HG02884 (cell line): ENCODE results near the gene SLC9A9.
A peak's percentile ranks its signal among the peaks of the same experiment; 100 is the strongest.

Experiments
- ATAC-seq: cut with Tn5 transposase; IDR thresholded peaks from one replicate; pipeline ENCODE4 v1.9.1; 2021; ENCODE audit warnings: mild to moderate bottlenecking, moderate library complexity; ENCODE audit not compliant: unreplicated experiment

The SLC9A9 gene

DNA sequence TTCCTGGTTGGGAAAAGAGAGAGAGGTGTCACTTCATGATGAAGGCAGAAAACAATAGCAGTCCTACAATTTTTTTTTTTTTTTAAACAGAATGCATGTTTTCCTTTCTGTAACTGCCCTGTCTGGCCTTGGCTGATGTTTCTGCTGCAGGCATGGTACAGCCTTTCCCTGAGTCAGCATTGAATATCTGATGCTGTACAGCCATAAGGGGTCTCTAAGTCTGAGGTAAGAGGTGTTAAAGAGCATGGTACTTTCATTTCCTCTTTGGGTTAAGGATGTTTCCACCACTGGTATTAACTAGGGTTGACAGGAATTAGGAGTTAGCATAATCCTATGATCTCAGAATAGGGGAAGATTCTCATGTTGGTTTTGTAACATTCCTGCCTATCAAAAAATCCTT lies 581.3 kb downstream of the SLC9A9 start:
- no peak for ATAC-seq

DNA sequence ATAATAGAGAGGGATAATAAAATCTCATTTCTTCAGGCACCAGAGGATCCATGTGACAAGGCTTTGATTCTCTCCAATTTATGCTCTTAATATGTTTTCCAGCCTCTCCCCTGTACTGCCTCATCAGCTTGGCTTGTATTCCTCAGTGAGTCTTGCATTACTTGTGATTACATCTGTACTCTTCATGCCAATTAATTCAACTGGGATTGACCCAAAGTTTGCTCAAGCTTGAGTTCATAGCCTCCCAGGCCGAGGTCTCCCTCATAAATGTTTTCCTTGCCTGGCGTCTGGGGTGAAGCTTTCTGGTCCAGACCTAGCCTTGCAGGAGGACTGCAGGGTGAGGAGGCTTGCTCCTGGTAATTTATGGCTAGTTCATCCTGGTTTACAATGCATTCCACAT lies 581.8 kb downstream of the SLC9A9 start:
- no peak for ATAC-seq

DNA sequence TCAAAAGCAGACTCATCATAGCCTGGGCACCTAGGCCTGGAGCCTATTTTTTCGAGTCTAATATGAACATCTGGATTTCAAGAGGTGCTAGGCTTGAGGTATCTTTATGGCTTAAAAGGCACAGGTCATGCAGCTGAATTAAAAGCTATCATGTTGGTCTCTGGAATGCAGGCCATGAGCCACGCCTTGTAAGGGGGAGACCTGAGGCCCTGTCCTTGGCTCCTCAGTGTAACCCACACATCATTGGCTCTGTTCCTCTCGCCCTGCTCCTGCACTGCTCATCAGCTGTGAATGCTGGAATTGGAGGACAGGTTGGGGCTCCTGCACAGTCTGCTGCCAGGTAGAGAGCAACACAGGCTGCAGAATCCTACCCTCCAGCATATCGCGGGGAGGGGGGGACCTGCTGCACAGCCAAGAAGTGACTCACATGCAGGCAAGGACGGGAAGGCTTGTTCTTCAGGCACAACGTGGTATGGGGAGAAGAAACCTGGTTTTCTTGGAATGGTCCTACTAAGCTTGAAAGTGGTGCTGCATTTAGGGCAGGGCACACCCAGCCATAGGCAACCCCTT lies 582.7 kb downstream of the SLC9A9 start:
- ATAC-seq, result no peak

DNA sequence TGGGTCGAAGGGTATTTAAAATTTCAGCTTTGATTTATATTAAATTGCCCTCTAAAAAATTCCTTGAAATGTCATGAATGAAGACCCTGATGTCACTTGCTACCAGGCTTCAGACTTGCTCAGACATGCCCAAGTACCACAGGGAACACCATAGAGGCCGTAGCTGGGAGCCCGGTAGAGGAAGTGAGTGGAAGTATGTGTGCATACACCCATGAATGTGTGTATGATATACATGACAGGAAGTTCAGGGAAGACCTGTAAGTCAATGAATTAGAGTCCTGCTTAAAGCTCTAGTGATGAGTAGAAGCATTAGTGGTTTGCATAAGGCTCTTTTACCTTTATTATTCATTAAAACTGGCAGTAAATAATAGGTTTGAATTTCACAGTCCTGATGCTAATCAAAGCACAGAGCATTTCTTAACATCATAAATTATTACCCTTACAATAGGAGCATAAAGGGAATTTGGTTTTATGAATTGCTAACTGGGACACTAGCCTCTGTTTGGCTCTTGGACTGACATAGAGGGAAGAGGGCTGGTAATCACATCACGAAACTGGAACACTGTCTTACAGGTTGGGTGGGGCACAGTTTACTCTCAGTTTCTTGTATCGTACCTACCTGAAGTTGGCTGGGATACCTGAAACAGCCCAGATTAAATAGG lies 584.3 kb downstream of the SLC9A9 start:
- peak; percentile 66 for ATAC-seq

DNA sequence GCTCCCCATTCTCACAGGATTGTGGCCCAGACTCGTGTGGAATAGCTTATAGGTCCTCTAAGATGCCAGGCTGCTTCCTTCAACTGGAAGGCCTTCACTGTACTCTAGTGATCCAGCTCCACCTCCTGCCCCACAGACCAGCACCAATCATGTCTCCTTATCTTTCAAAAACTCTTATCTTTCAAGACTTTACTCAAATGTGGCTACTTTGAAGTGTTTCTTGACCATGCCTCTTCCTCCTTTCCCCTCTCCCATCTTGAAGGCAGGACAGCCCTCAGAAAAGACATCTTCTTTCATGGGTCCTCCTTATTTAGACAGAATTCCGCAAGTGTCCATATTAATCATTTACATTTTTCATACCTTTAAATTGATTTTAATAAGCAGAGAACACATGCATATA lies 586.4 kb downstream of the SLC9A9 start:
- ATAC-seq, result no peak

DNA sequence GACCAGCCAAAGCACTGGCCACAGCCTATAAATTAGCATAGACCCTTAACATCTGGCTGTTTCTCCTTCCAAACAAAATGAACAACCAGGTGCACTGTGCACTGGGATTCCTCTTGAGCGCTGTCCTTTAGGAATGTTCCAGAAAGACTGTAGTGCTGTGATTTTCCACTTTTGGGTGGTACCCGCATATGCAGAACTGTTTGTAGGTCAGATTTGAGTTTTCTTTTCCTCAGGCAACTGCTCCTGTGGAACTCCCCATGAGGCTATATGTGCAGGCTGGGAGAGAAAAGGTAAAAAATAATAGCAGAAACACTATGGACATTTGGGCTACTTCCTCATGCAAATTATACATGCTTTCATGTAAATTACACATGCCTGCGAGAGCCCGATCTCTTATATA lies 589.6 kb downstream of the SLC9A9 start:
- no peak for ATAC-seq

DNA sequence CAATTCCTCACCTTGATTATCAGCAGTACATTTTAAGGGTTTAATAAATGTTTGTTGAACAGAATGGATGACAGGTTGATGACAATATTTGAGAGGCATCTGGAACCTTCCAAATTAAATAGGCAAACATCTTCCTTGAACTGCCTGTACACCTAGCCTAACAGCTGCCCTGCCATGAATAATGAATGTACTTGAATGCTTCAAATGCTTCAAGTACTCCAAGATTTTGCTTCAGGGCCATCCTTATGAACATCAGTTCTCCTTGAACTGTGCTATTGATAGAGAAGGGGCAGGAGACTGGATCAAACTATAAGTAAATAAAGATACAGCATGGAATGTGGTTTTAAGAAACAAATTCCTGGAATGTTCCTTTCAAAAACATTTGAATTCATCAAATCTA lies 591.9 kb downstream of the SLC9A9 start:
- ATAC-seq, result no peak

DNA sequence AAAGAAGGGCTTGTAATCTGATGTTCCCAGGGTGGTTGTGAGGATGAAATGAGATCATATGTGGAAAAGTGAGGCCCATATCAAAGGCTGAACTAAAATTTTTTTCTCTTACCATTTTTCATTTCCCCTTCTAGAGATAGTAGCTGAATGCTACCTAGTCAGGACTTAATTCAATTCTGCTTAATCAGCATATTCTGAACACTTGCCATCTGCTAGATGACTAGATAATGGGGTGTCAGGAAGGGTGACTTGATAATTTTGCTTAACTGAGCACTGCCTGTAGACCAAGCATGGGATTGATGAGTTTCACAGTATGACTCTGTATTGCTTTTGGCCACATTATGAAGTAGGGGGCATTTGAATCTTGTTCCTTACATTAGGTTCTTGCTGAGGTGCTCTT lies 592.5 kb downstream of the SLC9A9 start:
- no peak for ATAC-seq

DNA sequence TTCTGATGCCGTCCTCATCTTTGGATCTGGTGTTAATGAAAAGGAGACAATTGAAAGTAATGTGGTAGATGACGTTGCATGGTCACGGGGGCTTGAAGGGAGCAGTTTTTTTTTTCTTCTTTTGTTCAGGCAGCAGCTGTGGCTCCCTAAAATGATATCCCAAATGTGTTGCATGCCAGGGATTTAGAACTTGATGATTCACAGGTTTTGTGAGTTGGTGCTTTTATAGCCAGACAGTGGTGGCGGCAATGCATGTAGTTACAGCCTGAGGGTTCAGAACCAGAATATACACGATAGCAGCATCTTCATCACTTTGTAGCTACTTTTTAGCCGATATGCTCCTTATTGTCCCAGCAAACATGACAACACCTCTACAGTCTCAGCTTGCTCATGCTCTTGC lies 595.3 kb downstream of the SLC9A9 start:
- ATAC-seq, result no peak

DNA sequence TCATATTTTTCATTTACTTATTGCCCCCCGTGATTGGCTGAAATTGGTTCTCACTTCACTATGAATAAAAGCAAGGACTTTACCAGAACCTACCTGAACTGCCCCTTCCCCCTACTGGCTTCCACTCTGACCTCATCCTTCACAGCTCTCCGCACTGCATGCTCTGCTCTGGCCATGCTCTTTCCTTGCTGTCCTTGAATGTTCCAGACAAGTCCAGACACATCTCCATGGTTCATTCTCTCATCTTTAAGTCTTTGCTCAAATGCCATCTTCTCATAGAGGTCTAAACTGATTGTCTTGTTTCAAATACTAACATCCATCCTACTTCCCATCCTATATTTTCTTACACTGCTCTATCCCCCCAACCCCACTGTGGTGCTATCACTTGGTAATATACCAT lies 599.3 kb downstream of the SLC9A9 start:
- ATAC-seq, result no peak

DNA sequence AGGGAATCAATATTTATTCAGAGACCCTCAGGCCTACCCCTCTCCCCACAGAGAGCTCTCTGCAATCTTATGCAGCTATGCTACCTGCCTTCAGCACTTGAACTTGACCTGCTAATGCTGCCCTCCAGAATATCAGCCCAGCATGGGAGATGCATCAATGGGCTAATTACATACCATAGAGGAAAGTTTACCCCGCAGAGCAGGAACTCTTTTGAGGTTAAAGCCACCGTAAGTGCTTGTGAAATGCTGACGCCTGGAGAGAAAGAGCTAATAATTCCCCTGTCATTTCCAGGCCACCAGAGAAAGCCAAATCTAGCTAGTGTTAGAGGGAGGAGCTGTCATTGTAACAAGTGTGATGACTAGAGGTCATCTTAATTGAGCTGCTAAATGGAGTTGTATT lies 601.2 kb downstream of the SLC9A9 start:
- no peak for ATAC-seq

DNA sequence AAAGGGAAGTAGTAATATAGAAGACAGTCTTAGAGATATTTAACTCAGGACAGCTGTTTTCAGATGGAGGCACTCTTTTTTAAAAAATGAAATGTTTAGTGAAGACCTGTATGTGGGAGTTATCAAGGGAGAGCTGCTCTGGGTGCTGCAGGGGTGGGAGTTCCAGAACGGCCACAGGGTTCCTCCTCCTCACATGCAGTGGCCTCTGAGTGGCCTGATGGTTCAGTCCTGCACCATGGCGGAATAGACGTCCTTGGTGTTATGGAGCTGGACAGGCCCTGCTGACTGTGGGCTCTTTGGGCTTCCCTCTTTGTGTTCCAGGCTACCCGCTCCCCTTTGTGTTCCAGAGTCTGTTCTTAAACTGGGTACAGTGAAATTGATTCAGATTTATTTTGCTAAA lies 602.6 kb downstream of the SLC9A9 start:
- no peak for ATAC-seq

DNA sequence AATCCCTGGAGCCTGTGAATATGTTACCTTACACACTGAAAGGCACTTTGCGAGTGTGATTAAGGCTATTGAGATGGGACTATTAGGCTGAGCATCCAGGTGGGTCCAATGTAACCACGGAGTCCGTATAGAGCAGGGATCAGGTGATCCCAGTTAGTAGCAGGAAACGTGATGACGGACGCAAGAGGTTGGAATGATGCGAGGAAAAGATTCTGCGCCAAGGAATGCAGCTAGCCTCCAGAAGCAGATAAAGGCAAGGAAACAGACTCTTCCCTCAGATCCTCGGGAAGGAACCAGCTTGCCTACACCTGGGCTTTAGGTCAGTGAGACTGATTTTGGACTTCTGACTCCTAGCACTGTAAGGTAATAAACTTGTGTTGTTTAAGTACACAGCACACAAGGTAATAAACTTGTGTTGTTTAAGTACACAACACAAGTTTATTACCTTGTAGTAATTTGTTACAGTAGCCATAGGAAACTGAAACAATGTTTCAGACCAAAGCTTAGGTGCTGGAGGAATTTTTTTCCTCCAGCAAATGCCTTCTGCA lies 603.7 kb downstream of the SLC9A9 start:
- no peak for ATAC-seq

DNA sequence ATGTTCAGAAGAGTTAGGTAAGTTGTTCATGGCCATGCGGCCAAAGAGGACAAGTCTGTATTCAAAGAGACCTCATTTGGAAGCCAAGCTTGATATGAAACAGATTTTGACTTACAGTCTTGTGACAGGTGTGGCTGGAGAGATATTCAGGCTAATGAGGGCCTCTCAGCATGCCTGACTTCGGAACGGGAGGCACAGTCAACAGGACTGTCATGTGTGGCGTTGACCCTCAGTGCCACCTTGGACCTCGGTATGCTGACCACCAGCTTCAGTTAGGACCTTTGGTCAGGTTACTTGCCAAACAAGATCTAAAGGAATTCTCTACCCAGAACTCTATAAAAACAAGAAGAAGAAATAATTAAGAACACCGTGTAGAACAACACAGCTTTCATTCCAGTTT lies 604.6 kb downstream of the SLC9A9 start:
- ATAC-seq, result no peak

DNA sequence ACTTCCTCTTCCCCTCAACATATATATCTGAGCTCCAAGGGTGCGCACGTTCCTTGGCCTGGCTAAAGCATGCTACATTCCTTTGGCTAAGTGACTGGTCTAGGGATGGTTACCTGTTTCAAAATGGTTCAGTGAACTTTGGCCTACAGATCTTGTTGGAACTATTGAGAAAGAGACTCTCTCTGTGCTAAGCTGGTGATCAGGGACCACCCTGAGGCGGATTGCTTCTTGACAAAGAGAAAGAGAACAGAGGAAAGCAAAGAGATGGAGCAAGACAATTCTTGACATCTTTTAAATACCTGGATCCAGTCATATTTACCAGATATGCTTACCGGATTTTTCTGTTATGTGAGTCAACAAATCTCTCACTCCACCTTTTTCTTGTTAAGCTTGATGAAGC lies 605.6 kb downstream of the SLC9A9 start:
- no peak for ATAC-seq

DNA sequence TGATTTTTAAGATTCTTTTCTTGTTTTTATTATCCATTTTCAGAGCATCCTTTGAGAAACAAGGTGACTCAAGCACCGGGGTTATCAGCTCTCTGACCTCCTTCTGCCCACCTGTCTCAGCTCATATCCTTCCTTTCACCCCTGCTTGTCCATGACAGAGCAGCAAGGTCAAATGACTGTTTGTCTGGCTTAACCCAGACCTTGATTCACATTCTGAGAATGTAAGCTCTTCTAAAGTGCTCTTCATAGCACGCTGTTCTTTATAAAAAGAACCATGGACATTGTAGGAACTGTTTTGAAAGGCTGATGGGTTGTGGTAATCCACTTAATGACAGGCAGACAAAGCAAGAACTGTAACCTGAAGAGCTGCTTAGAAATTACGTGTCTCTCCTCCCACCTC lies 606.2 kb downstream of the SLC9A9 start:
- ATAC-seq, result no peak

DNA sequence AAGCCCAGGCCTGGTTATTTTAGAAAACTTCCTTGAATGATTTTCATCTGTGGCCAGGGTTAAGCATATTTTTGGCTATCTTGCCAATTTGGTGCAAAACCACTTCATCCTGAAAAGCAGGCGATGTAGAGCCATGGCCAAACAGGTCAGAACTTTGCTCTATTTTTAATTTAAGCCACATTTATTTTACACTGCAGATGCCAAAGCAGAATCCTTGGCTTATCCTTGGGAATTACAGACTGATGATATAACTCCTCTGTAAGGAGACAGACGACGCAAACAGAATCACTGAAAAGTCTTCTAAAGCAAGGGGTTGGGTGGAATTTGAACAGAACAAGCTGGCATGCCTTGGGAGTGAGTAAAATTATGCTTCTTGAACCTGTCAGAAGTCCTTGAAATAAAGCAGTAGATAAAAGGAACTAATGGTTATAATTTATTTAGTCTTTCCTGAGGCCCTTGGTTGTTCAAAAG lies 606.8 kb downstream of the SLC9A9 start:
- ATAC-seq, result no peak

DNA sequence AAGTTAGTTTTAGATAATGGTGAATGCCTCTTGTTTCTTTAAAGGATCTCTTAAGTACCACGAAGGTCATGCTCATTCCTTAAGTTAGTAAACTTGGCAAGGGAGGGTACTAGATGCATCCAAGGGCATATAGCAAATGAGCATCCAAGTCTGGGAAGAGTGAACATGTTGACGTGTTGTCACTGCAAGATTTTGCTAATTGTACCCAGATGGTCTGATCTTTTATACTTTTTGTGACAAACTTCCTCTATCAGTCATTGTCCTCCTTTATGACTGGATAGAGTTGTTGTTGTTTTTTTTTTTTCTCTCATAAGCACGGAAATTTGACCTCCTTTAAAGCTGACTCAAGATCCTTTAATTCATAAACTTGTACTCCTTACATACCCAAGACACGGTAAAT lies 607.4 kb downstream of the SLC9A9 start:
- no peak for ATAC-seq

DNA sequence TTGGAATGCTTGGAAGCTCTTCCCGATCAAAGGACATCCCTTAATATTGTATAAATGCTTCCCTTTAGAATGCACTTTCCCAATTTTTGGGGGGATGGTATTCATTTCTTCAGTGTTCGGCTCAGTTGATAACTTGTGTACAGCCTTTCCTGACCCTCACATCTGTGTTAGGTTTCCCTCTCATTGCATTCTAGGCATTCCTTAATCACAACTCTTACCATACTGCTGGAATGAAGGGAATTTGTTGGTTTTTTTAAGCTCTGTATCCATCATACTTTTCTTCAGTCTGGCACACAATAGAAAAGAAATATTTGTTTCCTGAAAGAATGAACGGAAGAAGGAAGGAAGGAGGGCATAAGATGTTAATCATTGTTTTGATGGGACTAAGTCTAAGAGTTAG lies 609.2 kb downstream of the SLC9A9 start:
- no peak for ATAC-seq

DNA sequence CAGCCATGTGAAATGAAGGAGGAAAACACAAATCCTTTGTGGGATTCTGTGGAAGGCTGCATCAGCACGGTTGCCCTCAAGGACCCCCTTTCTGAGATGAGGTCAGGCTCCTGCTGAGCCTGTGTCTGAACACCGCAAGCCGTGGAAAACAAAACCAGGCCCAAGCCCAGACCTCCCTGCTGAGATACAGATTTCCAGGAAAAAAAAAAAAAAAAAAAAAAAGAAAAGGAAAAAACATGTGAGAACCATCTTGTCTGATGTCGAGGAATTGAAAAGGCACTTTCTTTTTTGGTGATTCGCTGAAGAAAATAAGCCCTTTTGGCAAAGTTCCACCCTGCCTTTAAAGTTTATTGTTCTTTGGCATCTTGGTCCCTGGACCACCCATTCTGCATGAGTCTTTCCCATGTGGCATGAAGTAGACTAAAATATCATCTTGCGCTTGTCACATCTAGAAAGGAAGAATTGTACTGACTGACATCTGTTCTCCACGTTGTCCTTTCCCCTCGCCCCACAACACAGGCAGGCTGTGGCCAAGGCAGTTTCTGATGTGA lies 611.1 kb downstream of the SLC9A9 start:
- ATAC-seq, result no peak

DNA sequence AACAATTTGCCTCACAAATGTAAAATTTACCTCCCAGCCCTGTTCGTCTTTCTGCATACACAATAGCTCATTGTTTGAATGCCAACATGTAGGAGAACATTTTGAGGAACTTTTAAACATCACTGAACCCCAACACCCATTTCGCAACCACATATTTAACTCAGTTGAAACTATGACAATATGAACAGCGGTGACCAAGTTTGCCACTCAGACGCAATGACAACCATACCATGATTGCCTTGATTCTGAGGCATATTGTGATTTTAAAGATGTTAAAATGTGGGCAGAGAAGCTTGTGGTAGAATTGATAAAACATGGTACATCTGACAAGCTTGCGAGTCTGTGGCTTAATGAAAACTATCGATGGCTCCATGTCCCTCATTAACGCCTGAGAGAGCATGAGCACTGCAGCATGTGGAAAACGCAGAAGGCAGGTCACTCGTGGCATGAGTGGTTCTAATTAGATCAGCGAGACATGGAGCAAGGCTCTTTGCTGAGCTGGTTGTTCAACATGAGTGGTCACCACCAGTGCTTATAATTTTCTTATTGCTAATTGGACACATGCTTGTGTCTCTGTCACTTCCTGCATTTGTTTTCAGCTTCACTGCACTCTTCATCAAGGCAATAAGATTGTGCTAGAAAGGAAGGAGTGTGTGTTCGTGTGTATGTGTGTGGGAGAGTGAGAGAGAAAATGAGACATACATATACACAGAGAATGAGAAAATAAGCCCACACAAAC lies 611.9 kb downstream of the SLC9A9 start:
- peak; percentile 74 for ATAC-seq
